GM12875 (cell line): ENCODE results near the gene MGAT1.
A peak's percentile ranks its signal among the peaks of the same experiment; 100 is the strongest.

Source experiments
- H3K4me3 ChIP-seq: one replicate; pipeline ENCODE4 v1.5.1; 2011; ENCODE audit warnings: low read depth, low read length, control low read depth
- CTCF ChIP-seq: IDR thresholded peaks from 2 replicates; pipeline ENCODE4 v1.5.1; 2011; ENCODE audit warnings: low read depth, mild to moderate bottlenecking, control low read depth, inconsistent platforms, low read length, moderate library complexity, borderline replicate concordance; ENCODE audit not compliant: insufficient read depth

Gene MGAT1

GRCh38 chr5:180799194-180799593 lies 3.4 kb downstream of the MGAT1 start:
- TF ChIP-seq CTCF: peak; percentile 23; the same call in 1 of the 2 replicates
- H3K4me3 ChIP-seq: no peak overlapping the region

GRCh38 chr5:180798193-180798592 lies 4.4 kb downstream of the MGAT1 start:
- H3K4me3 ChIP-seq: no peak overlapping the region
- no peak for TF ChIP-seq CTCF

- no peak for TF ChIP-seq CTCF
- no peak overlapping the region for H3K4me3 ChIP-seq
These were observed 5.1 kb downstream of the MGAT1 start for GRCh38 chr5:180797256-180798192.

GRCh38 chr5:180795771-180796313 lies 6.8 kb downstream of the MGAT1 start:
- TF ChIP-seq CTCF: no peak
- H3K4me3 ChIP-seq: no peak overlapping the region

- no peak for TF ChIP-seq CTCF
These were observed 9.7 kb downstream of the MGAT1 start for GRCh38 chr5:180792965-180793287.

GRCh38 chr5:180792287-180792964 lies 10.2 kb downstream of the MGAT1 start:
- no peak overlapping the region for H3K4me3 ChIP-seq
- no peak for TF ChIP-seq CTCF

More at GRCh38 chr5:180792965-180793287, 9.7 kb downstream of the MGAT1 start:
- H3K4me3 ChIP-seq: no peak overlapping the region

GRCh38 chr5:180791611-180792213 lies 10.9 kb downstream of the MGAT1 start:
- no peak overlapping the region for H3K4me3 ChIP-seq
- no peak for TF ChIP-seq CTCF
